Posterior cingulate gyrus (tissue), 11 donors: Measurements from ENCODE around the gene GULP1.
"Not testable (repeated sequence)": the region's sequence is repeated elsewhere in the genome, so short reads cannot be mapped to it uniquely, and the experiment has no call there.

Source experiments
- DNase-seq, 10 donors: peaks; one replicate each; pipeline versions ENCODE4 v3.0.0 to v3.0.0-alpha.2; 2020 to 2021; ENCODE audit warnings: mixed read lengths in 3 of 10
- intact Hi-C: fragments of 100-400 bp; cut with DNase I; formaldehyde crosslinking; loops from one replicate; pipeline ENCODE4 v1.15.1; 2023

The GULP1 gene

GRCh38 chr2:188511346-188511745 lies 219.7 kb downstream of the GULP1 start:
- no peak for DNase-seq
- intact Hi-C loops = loop anchor here (5.0 kb wide), 1 partner anchor 929 kb away; no protein-coding TSS in a partner anchor

GRCh38 chr2:188512456-188512855 lies 220.8 kb downstream of the GULP1 start:
- intact Hi-C loops = loop anchor here (2.0 to 5.0 kb wide), 2 partner anchors 930 to 1012 kb away; no protein-coding TSS in a partner anchor
- DNase-seq = no peak

GRCh38 chr2:188515918-188516317 lies 224.2 kb downstream of the GULP1 start:
- DNase-seq = no peak
- intact Hi-C loops = no loop called here

GRCh38 chr2:188517549-188518215 lies 226.0 kb downstream of the GULP1 start:
- intact Hi-C loops = no loop called here
- no peak for DNase-seq

- intact Hi-C loops = no loop called here
- no peak for DNase-seq
Measured at GRCh38 chr2:188518381-188518780, 226.7 kb downstream of the GULP1 start.

GRCh38 chr2:188519136-188519535 lies 227.5 kb downstream of the GULP1 start:
- intact Hi-C loops = no loop called here
- no peak for DNase-seq

- intact Hi-C loops = loop anchor here (10.0 kb wide), 1 partner anchor 452 kb away; the partner anchor contains the start of gene COL3A1
- no peak for DNase-seq
Measured at GRCh38 chr2:188522517-188522916, 230.8 kb downstream of the GULP1 start.

GRCh38 chr2:188523919-188524318 lies 232.2 kb downstream of the GULP1 start:
- no peak for DNase-seq
- intact Hi-C loops = loop anchor here (2.0 to 10.0 kb wide), 2 partner anchors 451 to 889 kb away; partner anchors contain the start of gene COL3A1

- peak in 6 of 10 donors; percentile 6 to 79 (median 43) for DNase-seq
- intact Hi-C loops = loop anchor here (2.0 to 10.0 kb wide), 2 partner anchors 450 to 888 kb away; partner anchors contain the start of gene COL3A1
Measured at GRCh38 chr2:188524519-188525113, 232.9 kb downstream of the GULP1 start.

GRCh38 chr2:188526701-188527100 lies 235.0 kb downstream of the GULP1 start:
- no peak for DNase-seq
- intact Hi-C loops = loop anchor here (10.0 kb wide), 1 partner anchor 448 kb away; the partner anchor contains the start of gene COL3A1

- no peak for DNase-seq
- intact Hi-C loops = loop anchor here (10.0 kb wide), 1 partner anchor 448 kb away; the partner anchor contains the start of gene COL3A1
Measured at GRCh38 chr2:188527141-188527540, 235.5 kb downstream of the GULP1 start.

- DNase-seq = no peak
- intact Hi-C loops = loop anchor here (10.0 kb wide), 1 partner anchor 447 kb away; the partner anchor contains the start of gene COL3A1
Measured at GRCh38 chr2:188527581-188527993, 235.9 kb downstream of the GULP1 start.

GRCh38 chr2:188529710-188530109 lies 238.0 kb downstream of the GULP1 start:
- no peak for DNase-seq
- intact Hi-C loops = loop anchor here (10.0 kb wide), 1 partner anchor 445 kb away; the partner anchor contains the start of gene COL3A1

GRCh38 chr2:188534875-188535274 lies 243.2 kb downstream of the GULP1 start:
- intact Hi-C loops = no loop called here
- DNase-seq = no peak

- intact Hi-C loops = no loop called here
- DNase-seq = no peak
Measured at GRCh38 chr2:188551671-188552070, 260.0 kb downstream of the GULP1 start.

GRCh38 chr2:188557081-188557480 lies 265.4 kb downstream of the GULP1 start:
- no peak for DNase-seq
- intact Hi-C loops = no loop called here

- intact Hi-C loops, DNase-seq: not testable (repeated sequence)
Measured at GRCh38 chr2:188559455-188559854, 267.8 kb downstream of the GULP1 start.

GRCh38 chr2:188561473-188561979 lies 269.9 kb downstream of the GULP1 start:
- DNase-seq = peak in 2 of 10 donors; percentile 37 to 61
- intact Hi-C loops = no loop called here

- intact Hi-C loops = no loop called here
- DNase-seq = no peak
Measured at GRCh38 chr2:188569431-188570165, 277.9 kb downstream of the GULP1 start.

GRCh38 chr2:188570370-188570769 lies 278.7 kb downstream of the GULP1 start:
- intact Hi-C loops = no loop called here
- DNase-seq = no peak
